ENCODE measurements around the gene SGSM1. TPM values are rescaled to one million over a fixed set of nuclear protein-coding genes. Genes with fewer than 3 reads are reported as not detected.

Gene SGSM1
- total RNA-seq, 1 experiment from 2014 or later: 0.29 TPM

DNA sequence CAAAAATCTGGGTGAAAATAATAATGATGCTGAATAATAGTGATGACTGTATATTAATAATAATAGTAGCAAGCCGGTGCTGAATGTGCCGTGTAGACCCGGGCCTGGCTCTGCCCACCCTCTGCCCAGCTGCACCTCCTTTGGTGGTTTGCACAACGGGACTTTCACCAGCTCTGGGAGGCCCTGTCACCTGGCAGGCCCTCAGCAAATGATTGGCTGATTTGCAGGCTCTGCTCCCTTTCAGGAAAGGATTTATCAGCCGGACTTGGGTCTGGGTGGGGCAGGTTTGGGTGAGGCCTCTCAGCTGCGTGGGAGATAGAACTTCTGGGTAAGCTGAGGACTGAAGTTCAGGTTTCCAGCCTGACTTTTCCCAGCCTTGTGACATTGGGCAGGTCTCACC lies 167.9 kb downstream of the SGSM1 start:
- no peak for ATAC-seq
- POLR2A ChIA-PET (ENCODE audit: unreplicated experiment): no interaction called here

DNA sequence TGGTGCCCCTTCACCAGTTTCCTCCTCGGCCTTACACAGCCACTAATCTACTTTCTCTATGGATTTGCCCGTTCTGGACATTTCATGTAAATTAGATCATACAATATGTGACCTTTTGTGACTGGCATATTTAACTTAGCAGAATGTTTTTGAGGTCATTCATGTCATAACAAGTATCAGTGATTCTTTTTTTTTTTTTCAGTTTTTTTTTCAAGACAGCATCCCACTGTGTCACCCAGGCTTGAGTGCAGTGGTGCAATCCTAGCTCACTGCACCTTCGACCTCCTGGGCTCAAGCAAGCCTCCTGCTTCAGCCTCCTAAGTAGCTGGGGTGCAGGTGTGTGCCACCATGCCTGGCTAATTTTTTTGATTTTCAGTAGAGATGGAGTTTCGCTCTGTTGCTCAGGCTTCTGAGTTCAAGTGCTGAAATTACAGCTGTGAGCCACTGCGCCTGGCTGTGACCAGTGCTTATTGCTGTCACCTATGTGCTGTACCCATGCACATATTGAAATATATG lies 169.2 kb downstream of the SGSM1 start:
- no peak overlapping the region for H3K9ac ChIP-seq (ENCODE audit: low read length)
- no peaks in the 10 kb centered on the region for H3K27me3 ChIP-seq (ENCODE audit: low read length)
- H3K4me1 ChIP-seq (ENCODE audit: insufficient read depth, low read length): peaks cover 6% of the 10 kb centered on the region
- no peak overlapping the region for H3K4me3 ChIP-seq (ENCODE audit: low read length)
- H3F3A ChIP-seq (ENCODE audit: low read length, unreplicated experiment): no peaks in the 10 kb centered on the region
- H3K79me2 ChIP-seq (ENCODE audit: low read length): peaks cover 68% of the 10 kb centered on the region
- ATAC-seq (no peak), DNase-seq (no peak)
- H3K9me3 ChIP-seq (ENCODE audit: low read length): no peaks in the 10 kb centered on the region
- POLR2A ChIA-PET (ENCODE audit: unreplicated experiment): no interaction called here
- no peak overlapping the region for H3K27ac ChIP-seq (ENCODE audit: low read length)
- no peaks in the 10 kb centered on the region for H4K20me1 ChIP-seq (ENCODE audit: low read length)
- no peaks in the 10 kb centered on the region for H3K36me3 ChIP-seq (ENCODE audit: low read depth, low read length)
- intact Hi-C loops (cut with micrococcal nuclease): no loop called here
- no peak overlapping the region for H3K4me2 ChIP-seq (ENCODE audit: low read length)
- H2AFZ ChIP-seq (ENCODE audit: low read length): no peak overlapping the region
- no peaks in the 10 kb centered on the region for H3K9me2 ChIP-seq (replicated peaks; ENCODE audit: low read length)
- no TSS peak for BruUV-seq (replicated peaks)
- CTCF ChIA-PET: no interaction called here
- TF ChIP-seq, protein P1, sequence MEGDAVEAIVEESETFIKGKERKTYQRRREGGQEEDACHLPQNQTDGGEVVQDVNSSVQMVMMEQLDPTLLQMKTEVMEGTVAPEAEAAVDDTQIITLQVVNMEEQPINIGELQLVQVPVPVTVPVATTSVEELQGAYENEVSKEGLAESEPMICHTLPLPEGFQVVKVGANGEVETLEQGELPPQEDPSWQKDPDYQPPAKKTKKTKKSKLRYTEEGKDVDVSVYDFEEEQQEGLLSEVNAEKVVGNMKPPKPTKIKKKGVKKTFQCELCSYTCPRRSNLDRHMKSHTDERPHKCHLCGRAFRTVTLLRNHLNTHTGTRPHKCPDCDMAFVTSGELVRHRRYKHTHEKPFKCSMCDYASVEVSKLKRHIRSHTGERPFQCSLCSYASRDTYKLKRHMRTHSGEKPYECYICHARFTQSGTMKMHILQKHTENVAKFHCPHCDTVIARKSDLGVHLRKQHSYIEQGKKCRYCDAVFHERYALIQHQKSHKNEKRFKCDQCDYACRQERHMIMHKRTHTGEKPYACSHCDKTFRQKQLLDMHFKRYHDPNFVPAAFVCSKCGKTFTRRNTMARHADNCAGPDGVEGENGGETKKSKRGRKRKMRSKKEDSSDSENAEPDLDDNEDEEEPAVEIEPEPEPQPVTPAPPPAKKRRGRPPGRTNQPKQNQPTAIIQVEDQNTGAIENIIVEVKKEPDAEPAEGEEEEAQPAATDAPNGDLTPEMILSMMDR (conservative IDR thresholded peaks at IDR 0.05; ENCODE audit: low read depth, low read length): no peak
- no peak for TF ChIP-seq EZH2phosphoT487 (IDR thresholded peaks at IDR 0.05; ENCODE audit: borderline replicate concordance, low read length)
- no peak for TF ChIP-seq EZH2 (IDR thresholded peaks at IDR 0.05; ENCODE audit: low read length, unreplicated experiment)

More for the DNA sequence above, 167.9 kb downstream of the SGSM1 start:
- no peak overlapping the region for H3K9ac ChIP-seq (ENCODE audit: low read length)
- no peaks in the 10 kb centered on the region for H4K20me1 ChIP-seq (ENCODE audit: low read length)
- no peak overlapping the region for H3K27ac ChIP-seq (ENCODE audit: low read length)
- no peak for DNase-seq
- no peaks in the 10 kb centered on the region for H3F3A ChIP-seq (ENCODE audit: low read length, unreplicated experiment)
- no peaks in the 10 kb centered on the region for H3K9me3 ChIP-seq (ENCODE audit: low read length)
- H3K4me1 ChIP-seq (ENCODE audit: insufficient read depth, low read length): peaks cover 19% of the 10 kb centered on the region
- no peaks in the 10 kb centered on the region for H3K27me3 ChIP-seq (ENCODE audit: low read length)
- TF ChIP-seq, protein P1 (conservative IDR thresholded peaks at IDR 0.05; ENCODE audit: low read depth, low read length): no peak
- TF ChIP-seq EZH2phosphoT487 (IDR thresholded peaks at IDR 0.05; ENCODE audit: borderline replicate concordance, low read length) (no peak), EZH2 (IDR thresholded peaks at IDR 0.05; ENCODE audit: low read length, unreplicated experiment) (no peak)
- intact Hi-C loops (cut with micrococcal nuclease): no loop called here
- no TSS peak for BruUV-seq (replicated peaks)
- CTCF ChIA-PET: no interaction called here
- H2AFZ ChIP-seq (ENCODE audit: low read length): no peak overlapping the region
- H3K79me2 ChIP-seq (ENCODE audit: low read length): peaks cover 78% of the 10 kb centered on the region
- H3K4me2 ChIP-seq (ENCODE audit: low read length): no peak overlapping the region
- no peaks in the 10 kb centered on the region for H3K9me2 ChIP-seq (replicated peaks; ENCODE audit: low read length)
- no peak overlapping the region for H3K4me3 ChIP-seq (ENCODE audit: low read length)
- H3K36me3 ChIP-seq (ENCODE audit: low read depth, low read length): no peaks in the 10 kb centered on the region

DNA sequence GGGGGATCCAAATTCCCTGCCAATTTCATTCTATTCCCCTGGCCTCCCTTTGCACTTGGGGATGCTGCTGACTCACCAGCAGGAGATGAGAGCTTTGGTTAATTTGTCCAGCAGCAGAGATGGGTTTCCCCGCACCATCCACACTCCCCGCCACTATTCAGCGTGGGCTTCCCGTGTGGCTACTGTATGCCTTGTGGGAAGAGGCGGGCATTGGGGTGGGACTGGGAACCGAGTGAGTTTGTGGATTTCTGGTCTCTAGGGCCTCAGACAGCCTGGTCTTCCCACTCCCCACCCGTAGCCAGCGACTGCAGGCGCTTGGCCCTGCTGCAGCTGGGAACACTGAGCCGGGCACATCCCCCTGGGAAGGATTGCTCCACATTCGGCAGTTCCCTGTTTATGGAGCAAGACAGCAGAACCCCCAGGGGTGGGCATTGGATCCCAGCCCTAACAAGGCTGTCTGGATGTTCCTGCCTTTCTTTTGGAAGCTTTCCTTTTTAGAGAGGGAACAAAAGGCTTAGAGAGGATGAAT lies 169.9 kb downstream of the SGSM1 start:
- Histone ChIP-seq H4K20me1 (ENCODE audit: low read length) (no peaks in the 10 kb centered on the region), H3K9ac (ENCODE audit: low read length) (no peak overlapping the region), H3K27ac (ENCODE audit: low read length) (no peak overlapping the region), H3K4me3 (ENCODE audit: low read length) (no peak overlapping the region), H2AFZ (ENCODE audit: low read length) (no peak overlapping the region), H3K4me1 (ENCODE audit: insufficient read depth, low read length) (no peaks in the 10 kb centered on the region), H3K79me2 (ENCODE audit: low read length) (peaks cover 61% of the 10 kb centered on the region), H3K27me3 (ENCODE audit: low read length) (no peaks in the 10 kb centered on the region), H3K9me2 (replicated peaks; ENCODE audit: low read length) (no peaks in the 10 kb centered on the region), H3K36me3 (ENCODE audit: low read depth, low read length) (no peaks in the 10 kb centered on the region), H3K4me2 (ENCODE audit: low read length) (no peak overlapping the region), H3K9me3 (ENCODE audit: low read length) (no peaks in the 10 kb centered on the region), H3F3A (ENCODE audit: low read length, unreplicated experiment) (no peaks in the 10 kb centered on the region)
- no peak for ATAC-seq
- ChIA-PET POLR2A (ENCODE audit: unreplicated experiment) (no interaction called here), CTCF (no interaction called here)
- no peak for DNase-seq
- BruUV-seq (replicated peaks): no TSS peak
- intact Hi-C loops (cut with micrococcal nuclease): no loop called here
- TF ChIP-seq, protein P1 (conservative IDR thresholded peaks at IDR 0.05; ENCODE audit: low read depth, low read length): no peak
- TF ChIP-seq EZH2phosphoT487 (IDR thresholded peaks at IDR 0.05; ENCODE audit: borderline replicate concordance, low read length): no peak
- no peak for TF ChIP-seq EZH2 (IDR thresholded peaks at IDR 0.05; ENCODE audit: low read length, unreplicated experiment)
